GM23338 (cell line): ENCODE data around the gene TFAM. TPM values are rescaled to one million over a fixed set of nuclear protein-coding genes. Genes with fewer than 3 reads are reported as not detected.

ENCODE experiments used
- ATAC-seq: fragments of 200-7000 bp; cut with Tn5 transposase; 3 replicates; pipeline ENCODE4 v1.9.1; 2020
- DNase-seq: peaks from one replicate; pipeline ENCODE4 v3.0.0-alpha.2; 2015; ENCODE audit warnings: low spot score
- H2AFZ ChIP-seq: fragments of 200-600 bp; sonication (generic); 2 replicates; pipeline ENCODE4 v1.8.0; 2016; ENCODE audit warnings: antibody characterized with exemption, mild to moderate bottlenecking, moderate library complexity
- H3F3A ChIP-seq: fragments of 200-600 bp; sonication (generic); replicated peaks from 2 replicates; pipeline ENCODE4 v1.8.0; 2017; ENCODE audit warnings: antibody characterized with exemption, mixed run types, low read depth
- H3K27ac ChIP-seq: fragments of 200-600 bp; sonication (generic); 2 replicates; pipeline ENCODE4 v1.6.1; 2016; ENCODE audit warnings: low read depth
- H3K27me3 ChIP-seq: fragments of 200-600 bp; sonication (generic); 2 replicates; pipeline ENCODE4 v1.8.0; 2016; ENCODE audit warnings: mild to moderate bottlenecking, mixed run types, moderate library complexity; ENCODE audit not compliant: insufficient read depth
- H3K36me3 ChIP-seq: fragments of 200-600 bp; sonication (generic); 2 replicates; pipeline ENCODE4 v1.8.0; 2016; ENCODE audit warnings: mild to moderate bottlenecking; ENCODE audit not compliant: insufficient read depth
- H3K4me1 ChIP-seq: fragments of 200-600 bp; sonication (generic); 2 replicates; pipeline ENCODE4 v1.8.0; 2016; ENCODE audit warnings: mild to moderate bottlenecking, moderate library complexity; ENCODE audit not compliant: insufficient read depth
- H3K4me2 ChIP-seq: fragments of 200-600 bp; sonication (generic); 2 replicates; pipeline ENCODE4 v1.7.1; 2017; ENCODE audit warnings: mixed run types
- H3K4me3 ChIP-seq: fragments of 200-600 bp; sonication (generic); 2 replicates; pipeline ENCODE4 v1.6.1; 2016; ENCODE audit warnings: mixed run types
- H3K79me2 ChIP-seq: fragments of 200-600 bp; sonication (generic); replicated peaks from 2 replicates; pipeline ENCODE4 v1.8.0; 2017; ENCODE audit warnings: mild to moderate bottlenecking; ENCODE audit not compliant: insufficient read depth
- H3K9me2 ChIP-seq: fragments of 200-600 bp; sonication (generic); 2 replicates; pipeline ENCODE4 v1.8.0; 2017; ENCODE audit not compliant: insufficient read depth
- H4K20me1 ChIP-seq: fragments of 200-600 bp; sonication (generic); replicated peaks from 2 replicates; pipeline ENCODE4 v1.8.0; 2017; ENCODE audit warnings: mild to moderate bottlenecking; ENCODE audit not compliant: insufficient read depth
- H3K27ac Mint-ChIP-seq: 2 replicates; pipeline ENCODE4 v1.8.0; 2020; ENCODE audit warnings: inconsistent platforms, mild to moderate bottlenecking, moderate library complexity, mixed read lengths
- H3K27me3 Mint-ChIP-seq: 3 replicates; pipeline ENCODE4 v1.8.0; 2022; ENCODE audit warnings: low read depth, mild to moderate bottlenecking, moderate library complexity, mixed read lengths, inconsistent platforms; ENCODE audit not compliant: insufficient read depth, poor library complexity
- H3K36me3 Mint-ChIP-seq: 3 replicates; pipeline ENCODE4 v1.8.0; 2021; ENCODE audit warnings: low read depth, mild to moderate bottlenecking, inconsistent platforms, moderate library complexity, mixed read lengths
- H3K4me1 Mint-ChIP-seq: 3 replicates; pipeline ENCODE4 v1.8.0; 2020; ENCODE audit warnings: mild to moderate bottlenecking, inconsistent platforms, mixed read lengths
- H3K4me3 Mint-ChIP-seq: 3 replicates; pipeline ENCODE4 v1.8.0; 2021; ENCODE audit warnings: moderate library complexity, mild to moderate bottlenecking, inconsistent platforms, mixed read lengths
- H3K9me3 Mint-ChIP-seq: 3 replicates; pipeline ENCODE4 v1.8.0; 2020; ENCODE audit warnings: moderate library complexity, mild to moderate bottlenecking, inconsistent platforms, mixed read lengths
- EZH2 ChIP-seq: fragments of 200-600 bp; sonication (generic); IDR thresholded peaks from one replicate; pipeline ENCODE4 v1.8.0; 2017; ENCODE audit warnings: antibody characterized with exemption, mild to moderate bottlenecking, low read depth; ENCODE audit not compliant: unreplicated experiment
- EZH2phosphoT487 ChIP-seq: fragments of 200-600 bp; sonication (generic); IDR thresholded peaks from one replicate; pipeline ENCODE4 v1.8.1; 2018; ENCODE audit warnings: antibody characterized with exemption; ENCODE audit not compliant: unreplicated experiment
- NANOG ChIP-seq: IDR thresholded peaks from 2 replicates; pipeline ENCODE4 v1.6.1; 2016; ENCODE audit warnings: antibody characterized with exemption, borderline replicate concordance
- POLR2AphosphoS5 ChIP-seq: IDR thresholded peaks from 2 replicates; pipeline ENCODE4 v1.6.1; 2016; ENCODE audit warnings: antibody characterized with exemption, low read depth
- REST ChIP-seq: IDR thresholded peaks from one replicate; pipeline ENCODE4 v1.6.1; 2018; ENCODE audit warnings: antibody characterized with exemption; ENCODE audit not compliant: unreplicated experiment
- STAT1 ChIP-seq: IDR thresholded peaks from one replicate; pipeline ENCODE4 v1.6.1; 2016; ENCODE audit warnings: antibody characterized with exemption; ENCODE audit not compliant: unreplicated experiment
- ZNF331 ChIP-seq: fragments of 250-450 bp; sonication (Bioruptor Pico); IDR thresholded peaks from 2 replicates; pipeline ENCODE4 v1.5.0; 2020; ENCODE audit warnings: low read depth, mild to moderate bottlenecking, moderate library complexity
- ZNF462 ChIP-seq: fragments of 250-450 bp; sonication (Bioruptor Pico); IDR thresholded peaks from 2 replicates; pipeline ENCODE4 v1.5.0; 2020; ENCODE audit warnings: mild to moderate bottlenecking, moderate library complexity
- polyA plus RNA-seq: library from polyadenylated mRNA; unstranded; fragments of >200 nt; fragmentation: Nextera tagmentation; extraction: Ambion mirVana; gene quantifications from 2 replicates; pipeline ENCODE4 v1.2.1, GENCODE V29; 2016
- total RNA-seq: library from RNA; depleted of rRNA; stranded (reverse); fragments of >200 nt; shearing (Covaris generic); gene quantifications from 2 replicates; pipeline ENCODE4 v1.2.3, GENCODE V29; 2014
- TF ChIP-seq, protein P1 (sequence below), 2 experiments: fragments of 200-600 bp in 1 of 2; sonication (generic) in 1 of 2; conservative IDR thresholded peaks; 2 replicates each; pipeline versions ENCODE4 v1.5.1 to v1.6.1; 2016 to 2017; ENCODE audit warnings: antibody characterized with exemption in 2 of 2, low read depth in 2 of 2, mild to moderate bottlenecking in 2 of 2, moderate library complexity in 1 of 2
- TF ChIP-seq, protein P2 (sequence below): IDR thresholded peaks from 2 replicates; pipeline ENCODE4 v1.6.1; 2016; ENCODE audit warnings: antibody characterized with exemption

TFAM gene
- total and polyA plus RNA-seq, 2 experiments from 2014 or later = 54.2 to 156 TPM

DNA sequence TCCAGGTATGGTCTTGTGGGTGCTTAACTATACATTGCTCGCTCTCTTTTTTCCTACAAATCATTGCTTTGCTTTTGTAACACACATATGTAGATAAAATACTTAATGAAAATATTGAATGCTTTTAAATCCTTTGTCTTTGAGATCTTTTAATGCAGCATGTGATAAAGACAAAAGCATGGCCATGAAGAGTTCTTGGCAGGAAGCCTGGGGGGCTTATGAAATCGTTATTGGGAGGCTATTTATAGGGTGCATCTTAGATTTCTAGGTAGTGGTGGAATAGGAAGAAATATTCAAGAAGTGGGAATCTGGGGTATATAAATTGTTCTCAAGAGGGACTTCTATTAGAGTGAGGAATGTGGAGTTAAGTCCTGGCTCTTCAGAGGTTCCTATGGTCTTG, 28.5 kb upstream of the TFAM start:
- Mint-ChIP-seq H3K36me3 (no peaks in the 10 kb centered on the region), H3K27ac (no peak overlapping the region), H3K9me3 (no peaks in the 10 kb centered on the region), H3K27me3 (peaks cover 3% of the 10 kb centered on the region), H3K4me3 (no peak overlapping the region), H3K4me1 (peaks cover 21% of the 10 kb centered on the region; the same call in 2 of the 3 replicates)
- no peak overlapping the region for H3K4me2 ChIP-seq
- H3K27me3 ChIP-seq = no peaks in the 10 kb centered on the region
- no peaks in the 10 kb centered on the region for H3F3A ChIP-seq
- H3K27ac ChIP-seq = no peak overlapping the region
- peaks cover 8% of the 10 kb centered on the region for H3K4me1 ChIP-seq
- peaks cover 74% of the 10 kb centered on the region for H3K79me2 ChIP-seq
- H3K4me3 ChIP-seq = no peak overlapping the region
- no peaks in the 10 kb centered on the region for H3K9me2 ChIP-seq
- peaks cover 4% of the 10 kb centered on the region; the same call in 1 of the 2 replicates for H4K20me1 ChIP-seq
- no peak overlapping the region for H2AFZ ChIP-seq
- DNase-seq (no peak), ATAC-seq (no peak)
- no peaks in the 10 kb centered on the region for H3K36me3 ChIP-seq
- TF ChIP-seq STAT1 (no peak), ZNF331 (CRISPR knock-in tag) (no peak), EZH2 (no peak), ZNF462 (no peak), EZH2phosphoT487 (no peak), NANOG (no peak), REST (no peak), POLR2AphosphoS5 (no peak)
- TF ChIP-seq, protein P1, sequence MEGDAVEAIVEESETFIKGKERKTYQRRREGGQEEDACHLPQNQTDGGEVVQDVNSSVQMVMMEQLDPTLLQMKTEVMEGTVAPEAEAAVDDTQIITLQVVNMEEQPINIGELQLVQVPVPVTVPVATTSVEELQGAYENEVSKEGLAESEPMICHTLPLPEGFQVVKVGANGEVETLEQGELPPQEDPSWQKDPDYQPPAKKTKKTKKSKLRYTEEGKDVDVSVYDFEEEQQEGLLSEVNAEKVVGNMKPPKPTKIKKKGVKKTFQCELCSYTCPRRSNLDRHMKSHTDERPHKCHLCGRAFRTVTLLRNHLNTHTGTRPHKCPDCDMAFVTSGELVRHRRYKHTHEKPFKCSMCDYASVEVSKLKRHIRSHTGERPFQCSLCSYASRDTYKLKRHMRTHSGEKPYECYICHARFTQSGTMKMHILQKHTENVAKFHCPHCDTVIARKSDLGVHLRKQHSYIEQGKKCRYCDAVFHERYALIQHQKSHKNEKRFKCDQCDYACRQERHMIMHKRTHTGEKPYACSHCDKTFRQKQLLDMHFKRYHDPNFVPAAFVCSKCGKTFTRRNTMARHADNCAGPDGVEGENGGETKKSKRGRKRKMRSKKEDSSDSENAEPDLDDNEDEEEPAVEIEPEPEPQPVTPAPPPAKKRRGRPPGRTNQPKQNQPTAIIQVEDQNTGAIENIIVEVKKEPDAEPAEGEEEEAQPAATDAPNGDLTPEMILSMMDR (conservative IDR thresholded peaks at IDR 0.05; ENCODE audit: low read depth in 2 of 2) = no peak
- TF ChIP-seq, protein P2, sequence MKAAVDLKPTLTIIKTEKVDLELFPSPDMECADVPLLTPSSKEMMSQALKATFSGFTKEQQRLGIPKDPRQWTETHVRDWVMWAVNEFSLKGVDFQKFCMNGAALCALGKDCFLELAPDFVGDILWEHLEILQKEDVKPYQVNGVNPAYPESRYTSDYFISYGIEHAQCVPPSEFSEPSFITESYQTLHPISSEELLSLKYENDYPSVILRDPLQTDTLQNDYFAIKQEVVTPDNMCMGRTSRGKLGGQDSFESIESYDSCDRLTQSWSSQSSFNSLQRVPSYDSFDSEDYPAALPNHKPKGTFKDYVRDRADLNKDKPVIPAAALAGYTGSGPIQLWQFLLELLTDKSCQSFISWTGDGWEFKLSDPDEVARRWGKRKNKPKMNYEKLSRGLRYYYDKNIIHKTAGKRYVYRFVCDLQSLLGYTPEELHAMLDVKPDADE = no peak
